ENCODE data around the gene ZNF662. TPM values are rescaled to one million over a fixed set of nuclear protein-coding genes. Genes with fewer than 3 reads are reported as not detected.

ZNF662 gene
- total and polyA plus RNA-seq, 2 of the 8 experiments (the other 6 are each of a cell fraction or from before 2014, with no cell fraction given) = 0.03 TPM; not detected in 1

GRCh38 chr3:42872718-42873117 is 33.2 kb upstream of the ZNF662 start:
- H3K14ac ChIP-seq (ENCODE audit: insufficient read length) = no peak overlapping the region
- no peak for DNase-seq (ENCODE audit: low read depth in 1 of 2, low spot score in 2 of 2)
- POLR2A ChIA-PET (ENCODE audit: partially characterized antibody) = interaction anchor here (1.2 kb wide), 1 partner anchor 8 kb away, joined by 5 read pairs; no protein-coding TSS in a partner anchor
- H3K79me1 ChIP-seq (ENCODE audit: low read depth, low read length) = no peaks in the 10 kb centered on the region
- H2BK15ac ChIP-seq (ENCODE audit: low read length) = no peak overlapping the region
- H4K91ac ChIP-seq (replicated peaks; ENCODE audit: insufficient read length, low read length) = no peak overlapping the region
- H3K23ac ChIP-seq (ENCODE audit: insufficient read length) = no peak overlapping the region
- H2AFZ ChIP-seq (ENCODE audit: low read length) = no peak overlapping the region
- no peak overlapping the region for H4K5ac ChIP-seq (ENCODE audit: insufficient read length, low read depth, low read length)
- H3K4me2 ChIP-seq (ENCODE audit: insufficient read depth in 1 of 2, low read depth in 2 of 2, low read length in 2 of 2) = no peak overlapping the region
- no peaks in the 10 kb centered on the region for H3K4me1 ChIP-seq (replicated peaks in 1 of 4; ENCODE audit: control insufficient read depth in 3 of 4, insufficient read depth in 4 of 4, low read length in 3 of 4)
- H3K36me3 ChIP-seq (ENCODE audit: control insufficient read depth in 2 of 4, insufficient read depth in 4 of 4, low read length in 3 of 4) = no peaks in the 10 kb centered on the region
- H2BK12ac ChIP-seq (ENCODE audit: low read depth, low read length) = no peak overlapping the region
- no peak overlapping the region for H3K18ac ChIP-seq (ENCODE audit: extremely low read depth, low read length)
- H2BK120ac ChIP-seq (replicated peaks; ENCODE audit: low read depth, low read length) = no peak overlapping the region
- WGBS, 2 experiments (ENCODE audit: extremely low coverage in 1 of 2, insufficient coverage in 1 of 2, insufficient read length in 1 of 2, insufficient replicate concordance in 2 of 2, low coverage in 1 of 2, low lambda C conversion rate in 2 of 2, missing lambda C conversion rate in 1 of 2) = 88% methylated on average over 1 of the region's 1 CpG; no CpG with 5 or more reads in 1 of the 2 experiments
- no peaks in the 10 kb centered on the region; the same call in 1 of the 2 replicates for H3K23me2 ChIP-seq (ENCODE audit: low read depth, low read length)
- H2BK5ac ChIP-seq (ENCODE audit: low read depth, low read length) = no peak overlapping the region
- H4K8ac ChIP-seq (ENCODE audit: extremely low read depth, insufficient read depth, low read length) = no peak overlapping the region
- H3K9me3 ChIP-seq (ENCODE audit: insufficient read depth in 2 of 2, low read depth in 1 of 2, low read length in 1 of 2) = no peaks in the 10 kb centered on the region
- H3K56ac ChIP-seq (replicated peaks; ENCODE audit: insufficient read length, low read depth, low read length) = no peak overlapping the region
- H3K79me2 ChIP-seq (ENCODE audit: control insufficient read depth in 1 of 2, insufficient read depth in 2 of 2, low read length in 2 of 2) = no peaks in the 10 kb centered on the region
- H3K27me3 ChIP-seq (replicated peaks in 1 of 4; ENCODE audit: control insufficient read depth in 3 of 4, extremely low read depth in 1 of 4, insufficient read depth in 3 of 4, low read length in 3 of 4) = peaks cover 0 to 2% (median under 1%) of the 10 kb centered on the region in 4 experiments; a peak in 2 of 7 replicates
- no peak overlapping the region for H3K9ac ChIP-seq (replicated peaks in 1 of 4; ENCODE audit: extremely low read depth in 1 of 4, low read depth in 3 of 4, low read length in 3 of 4)
- no peak for FAIRE-seq
- H3K4me3 ChIP-seq (ENCODE audit: extremely low read depth in 1 of 4, insufficient read depth in 2 of 4, low read depth in 3 of 4, low read length in 4 of 4) = no peak overlapping the region
- CTCF ChIA-PET (ENCODE audit: partially characterized antibody) = interaction anchor here (1.4 to 1.8 kb wide), 2 partner anchors 21 to 33 kb away, joined by 3 to 6 read pairs; no protein-coding TSS in a partner anchor
- no peak overlapping the region for H3K27ac ChIP-seq (ENCODE audit: low read depth, low read length)
- H4K20me1 ChIP-seq (replicated peaks in 1 of 2; ENCODE audit: control insufficient read depth in 1 of 2, insufficient read depth in 2 of 2, low read length in 2 of 2) = no peaks in the 10 kb centered on the region
- no peak overlapping the region for H2AK5ac ChIP-seq (ENCODE audit: low read depth, low read length)
- no peak overlapping the region for H2BK20ac ChIP-seq (ENCODE audit: low read length)
- no peak overlapping the region for H3K4ac ChIP-seq (replicated peaks; ENCODE audit: insufficient read length, low read depth, low read length)
- TF ChIP-seq E2F6 (IDR thresholded peaks at IDR 0.05) (no peak), POLR2A (IDR thresholded peaks at IDR 0.05; ENCODE audit: control extremely low read depth in 1 of 2, low read depth in 2 of 2, low read length in 2 of 2) (no peak), FOSL1 (IDR thresholded peaks at IDR 0.05; ENCODE audit: insufficient read depth, low read depth, low read length) (no peak), SIN3A (conservative IDR thresholded peaks at IDR 0.05 in 1 of 2, IDR thresholded peaks at IDR 0.05 in 1 of 2; ENCODE audit: low read depth in 1 of 2, low read length in 2 of 2) (no peak), PHF8 (conservative IDR thresholded peaks at IDR 0.05; ENCODE audit: low read depth, low read length) (no peak), USF2 (IDR thresholded peaks at IDR 0.05; ENCODE audit: low read length) (no peak), HDAC2 (IDR thresholded peaks at IDR 0.05; ENCODE audit: borderline replicate concordance in 1 of 2, low read depth in 2 of 2, low read length in 2 of 2) (no peak), SIRT6 (IDR thresholded peaks at IDR 0.05; ENCODE audit: low read length) (no peak), KDM5A (IDR thresholded peaks at IDR 0.05; ENCODE audit: low read length) (no peak), CREB1 (IDR thresholded peaks at IDR 0.05) (no peak), RBBP5 (IDR thresholded peaks at IDR 0.05; ENCODE audit: borderline replicate concordance, low read depth, low read length) (no peak), MAX (IDR thresholded peaks at IDR 0.05) (no peak)
